GM12892 (cell line): ENCODE measurements around the gene MEGF11.

Experiments used
- POLR2A ChIP-seq: IDR thresholded peaks from 2 replicates; pipeline ENCODE4 v1.6.1; 2011; ENCODE audit warnings: low read depth, low read length, control low read depth
- POLR2AphosphoS5 ChIP-seq: IDR thresholded peaks from 2 replicates; pipeline ENCODE4 v1.6.1; 2011; ENCODE audit warnings: low read depth, low read length, control low read depth
- TAF1 ChIP-seq: IDR thresholded peaks from 2 replicates; pipeline ENCODE4 v1.6.1; 2011; ENCODE audit warnings: low read depth, mild to moderate bottlenecking, control low read depth, low read length, borderline replicate concordance

DNA sequence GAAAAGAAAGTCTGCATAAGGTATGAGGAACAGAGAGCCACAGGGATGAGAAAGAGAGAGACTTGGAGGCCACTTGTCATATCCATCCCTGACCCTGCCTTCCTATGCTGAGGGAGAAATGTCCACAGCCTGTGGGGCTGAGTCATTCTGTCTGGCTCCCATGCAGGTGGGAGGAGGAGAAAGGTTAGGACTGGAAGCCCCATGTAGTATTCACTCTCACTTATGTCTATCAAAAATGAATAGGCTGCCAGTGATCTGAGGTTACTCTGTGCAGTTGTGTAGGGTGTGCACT is 313.0 kb downstream of the MEGF11 start:
- TF ChIP-seq POLR2A: no peak
- TF ChIP-seq POLR2AphosphoS5: no peak
- no peak for TF ChIP-seq TAF1
